GM18511 (cell line): ENCODE results near the gene TRA2A.

Experiments used
- ATAC-seq: cut with Tn5 transposase; IDR thresholded peaks from one replicate; pipeline ENCODE4 v1.9.1; 2021; ENCODE audit warnings: mild to moderate bottlenecking, moderate library complexity; ENCODE audit not compliant: unreplicated experiment

Gene TRA2A

DNA sequence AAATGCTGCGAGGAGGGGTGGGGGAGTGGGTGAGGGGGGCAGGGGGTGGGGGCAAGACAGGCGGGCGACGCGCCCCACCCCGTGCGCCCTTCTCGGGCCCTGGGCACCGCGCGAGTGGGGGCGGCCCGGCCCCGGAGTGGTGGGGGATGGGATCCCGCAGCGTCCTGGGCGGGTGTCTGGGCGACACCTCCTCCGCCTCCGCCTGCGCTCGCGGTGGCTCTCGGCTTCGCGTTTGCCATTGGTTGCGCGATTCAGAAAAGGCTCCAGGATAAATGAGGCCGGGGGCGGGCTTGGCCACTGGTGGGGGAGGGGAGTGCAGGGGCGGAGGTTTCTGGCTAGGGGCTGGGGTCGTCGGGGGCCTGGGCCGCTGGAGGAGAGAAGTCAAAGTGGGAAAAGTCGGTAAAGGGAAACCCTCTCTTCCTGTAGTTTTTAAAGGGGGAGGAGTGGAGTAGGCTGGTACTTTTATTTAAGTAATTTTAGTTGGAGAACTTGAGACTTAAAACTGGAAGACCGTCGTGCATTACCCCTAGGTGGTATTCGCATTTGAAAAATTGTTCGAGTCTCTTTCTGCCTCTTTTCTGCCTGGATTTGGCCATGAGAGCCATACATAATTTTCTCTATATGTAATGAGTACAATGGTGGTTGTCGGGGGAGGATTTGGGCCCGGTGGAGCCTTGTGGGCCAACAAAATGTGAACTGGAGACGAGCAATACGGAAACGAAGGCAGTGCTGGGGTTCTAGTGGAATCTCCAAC is 60.5 kb downstream of the TRA2A start:
- ATAC-seq = peak; percentile 28

GRCh38 chr7:23470330-23471105 is 61.3 kb downstream of the TRA2A start, which contains the start of gene IGF2BP3:
Gene IGF2BP3, minus strand, starts transcription at chr7:23470491. Its CDS starts 381 bp downstream, at chr7:23470110.
- ATAC-seq = no peak

DNA sequence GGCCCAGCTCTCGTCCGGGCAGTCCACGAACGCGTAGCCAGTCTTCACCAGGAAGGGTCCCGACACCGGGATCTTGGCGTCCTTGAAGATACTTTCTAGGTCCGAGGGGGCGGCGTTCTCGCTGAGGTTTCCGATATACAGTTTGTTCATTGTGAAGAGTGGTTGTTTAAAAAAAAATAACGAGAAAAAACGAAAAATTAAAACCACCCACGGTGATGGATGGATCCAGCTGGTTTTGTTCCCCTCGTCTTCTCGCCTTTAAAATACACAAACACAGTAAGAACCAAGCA is 61.9 kb downstream of the TRA2A start:
- ATAC-seq = no peak

DNA sequence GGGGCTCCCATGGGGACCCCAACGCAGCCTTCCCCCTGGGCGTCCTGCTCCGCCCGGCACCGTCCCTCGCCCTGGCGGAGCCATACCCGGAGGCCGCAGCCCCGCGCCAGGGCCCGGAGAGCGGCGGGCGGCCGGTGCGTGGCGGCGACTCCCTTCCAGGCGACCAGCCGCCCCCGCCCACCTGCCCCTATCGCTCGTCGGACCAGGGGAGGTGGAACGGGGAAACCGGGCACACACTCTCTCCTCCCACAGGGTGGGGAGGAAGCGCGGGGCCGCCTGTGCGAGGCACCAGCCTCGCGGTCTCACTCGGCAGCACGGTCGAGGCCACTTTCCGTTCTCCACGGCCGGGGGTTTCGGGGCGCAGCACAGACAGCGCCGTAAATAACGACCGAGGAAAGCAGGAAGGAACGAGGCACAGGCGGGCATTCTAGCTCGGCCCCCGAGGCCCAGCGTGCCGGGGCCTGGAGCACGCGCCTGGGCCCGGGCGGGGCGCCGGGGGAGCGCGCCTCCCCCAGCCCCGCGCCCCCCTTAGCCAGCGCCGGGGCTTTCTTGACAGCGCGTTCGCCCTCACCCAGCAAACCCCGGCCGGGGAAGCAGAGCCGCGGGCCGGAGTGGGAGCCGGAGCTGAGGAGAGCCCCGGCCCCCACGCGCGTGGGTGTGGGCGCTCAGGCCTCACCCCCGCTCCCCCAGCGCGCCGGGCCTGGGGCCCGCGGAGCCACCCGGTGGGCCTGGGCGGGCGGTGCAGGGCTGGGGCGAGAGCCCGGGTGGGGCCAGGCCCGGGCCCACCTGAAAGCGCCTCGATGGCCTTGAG is 62.4 kb downstream of the TRA2A start:
- peak; percentile 20 for ATAC-seq

GRCh38 chr7:23468526-23469149 is 63.1 kb downstream of the TRA2A start:
- peak; percentile 3 for ATAC-seq

DNA sequence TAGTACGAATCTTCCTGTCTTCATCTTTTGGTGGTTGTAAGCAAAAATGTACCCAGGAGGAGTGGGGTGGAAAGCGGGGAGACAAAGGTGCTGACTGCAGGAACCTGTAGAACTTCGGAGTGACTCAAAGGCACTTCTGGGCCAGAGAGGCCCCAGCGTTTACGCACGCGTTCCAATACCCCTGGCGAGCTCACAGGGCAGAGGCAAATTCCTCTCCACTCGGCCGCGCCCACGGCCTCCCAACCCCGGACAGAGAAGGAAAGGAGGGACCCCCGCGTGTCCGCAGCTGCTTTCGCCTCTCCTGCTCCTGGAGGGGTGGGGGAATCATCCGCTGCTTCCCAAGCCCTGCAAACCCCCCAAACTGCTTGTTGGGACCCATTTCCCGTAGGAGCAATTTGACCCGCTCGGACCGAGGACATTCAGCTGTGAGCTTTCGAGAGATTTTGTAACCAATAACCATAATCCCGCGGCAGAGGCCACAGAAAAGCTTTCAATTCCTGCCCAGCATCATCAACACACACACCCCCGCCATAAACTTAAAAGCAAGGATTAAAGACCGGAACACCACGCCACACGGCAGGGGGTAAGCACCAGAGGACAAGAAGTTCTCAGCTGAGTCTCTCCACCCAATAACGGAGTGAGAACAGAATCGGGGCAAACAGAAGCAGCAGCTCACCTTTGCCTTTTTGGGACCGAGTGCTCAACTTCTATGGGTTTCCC is 63.8 kb downstream of the TRA2A start:
- ATAC-seq = no peak

GRCh38 chr7:23467291-23467805 is 64.4 kb downstream of the TRA2A start:
- no peak for ATAC-seq

DNA sequence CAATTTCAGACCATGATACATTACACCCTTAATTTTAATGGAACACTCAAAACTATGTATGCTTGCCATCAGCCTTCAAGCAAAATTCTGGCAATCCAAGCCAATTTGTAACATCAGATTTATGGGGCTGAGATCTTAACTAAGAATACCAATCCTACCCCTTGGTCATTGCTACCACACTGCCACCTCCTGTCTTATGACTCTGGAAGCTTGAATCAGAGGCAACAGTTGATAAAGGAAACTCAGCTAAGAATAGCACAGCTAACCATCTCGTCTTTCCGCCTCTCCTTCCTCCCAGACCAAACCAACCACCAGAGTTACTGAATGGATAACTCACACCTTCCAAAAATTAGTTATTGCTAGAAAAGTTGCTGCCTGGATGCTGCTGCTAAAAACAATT is 68.9 kb downstream of the TRA2A start:
- peak; percentile 53 for ATAC-seq

- ATAC-seq = no peak
Observed at GRCh38 chr7:23458044-23458443, 73.7 kb downstream of the TRA2A start.

- ATAC-seq = no peak
Observed at GRCh38 chr7:23456093-23456492, 75.7 kb downstream of the TRA2A start.

DNA sequence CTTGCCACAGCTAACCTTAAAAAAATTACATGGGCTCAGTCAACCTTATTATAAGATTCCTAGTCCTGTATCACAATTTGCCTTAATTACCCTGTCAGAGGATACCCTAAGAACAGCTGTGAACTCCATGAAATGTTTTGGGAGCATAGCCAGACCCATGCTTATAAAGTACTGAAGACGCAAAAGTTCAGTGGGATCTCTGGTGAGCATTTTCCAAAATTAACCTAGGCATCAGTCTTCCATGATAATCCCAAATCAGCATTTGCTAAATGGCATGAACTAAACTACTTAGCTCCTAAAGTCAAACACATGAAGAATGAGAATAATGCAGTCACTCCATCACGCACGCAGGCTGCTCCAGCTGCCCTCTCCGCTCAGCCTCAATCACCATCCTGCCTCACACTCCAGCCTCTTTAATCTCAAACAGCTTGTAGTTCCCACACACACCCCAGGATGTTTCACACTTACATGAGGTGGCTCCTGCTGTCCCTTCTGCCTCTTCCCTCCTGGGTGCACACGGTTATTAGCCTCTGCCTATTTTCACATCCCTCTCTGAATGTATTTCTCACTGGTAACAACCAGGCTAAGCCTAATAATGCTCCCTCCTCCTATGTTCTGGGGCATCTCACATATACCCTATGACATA is 76.8 kb downstream of the TRA2A start:
- no peak for ATAC-seq
